Activated CD8-positive, alpha-beta memory T cell treated with anti-CD3 and anti-CD28 coated beads for 48 hours (primary cell): Measurements from ENCODE around the gene EGFL7.

ENCODE experiments used
- DNase-seq, 3 experiments: peaks; one replicate each; pipeline ENCODE4 v3.0.0-alpha.2; 2020; ENCODE audit warnings: low read depth in 2 of 3, low spot score in 2 of 3

Gene EGFL7

GRCh38 chr9:136671646-136672430 lies 9.1 kb downstream of the EGFL7 start:
- DNase-seq, result peak in 1 of 3 experiments; percentile 32

GRCh38 chr9:136672431-136673087 lies 9.8 kb downstream of the EGFL7 start:
- DNase-seq, result no peak

GRCh38 chr9:136673088-136673974 lies 10.6 kb downstream of the EGFL7 start:
- no peak for DNase-seq

GRCh38 chr9:136673975-136674785 lies 11.5 kb downstream of the EGFL7 start:
- DNase-seq, result no peak

- DNase-seq, result no peak
Measured at GRCh38 chr9:136674786-136675349, 12.2 kb downstream of the EGFL7 start.

- DNase-seq, result no peak
Measured at GRCh38 chr9:136675477-136676296, 13.0 kb downstream of the EGFL7 start.

- DNase-seq, result no peak
Measured at GRCh38 chr9:136676297-136676794, 13.6 kb downstream of the EGFL7 start.

- no peak for DNase-seq
Measured at GRCh38 chr9:136676920-136677686, 14.4 kb downstream of the EGFL7 start.

- DNase-seq, result no peak
Measured at GRCh38 chr9:136678034-136678433, 15.3 kb downstream of the EGFL7 start.

- no peak for DNase-seq
Measured at GRCh38 chr9:136678624-136679023, 15.9 kb downstream of the EGFL7 start.

- DNase-seq, result no peak
Measured at GRCh38 chr9:136679431-136679941, 16.8 kb downstream of the EGFL7 start.

GRCh38 chr9:136681029-136681428 lies 18.3 kb downstream of the EGFL7 start:
- no peak for DNase-seq

- DNase-seq, result no peak
Measured at GRCh38 chr9:136681945-136682699, 19.4 kb downstream of the EGFL7 start.

GRCh38 chr9:136682710-136683109 lies 20.0 kb downstream of the EGFL7 start:
- DNase-seq, result no peak

GRCh38 chr9:136683173-136683745 lies 20.5 kb downstream of the EGFL7 start:
- no peak for DNase-seq

- DNase-seq, result no peak
Measured at GRCh38 chr9:136683755-136684154, 21.0 kb downstream of the EGFL7 start.

GRCh38 chr9:136684339-136684738 lies 21.6 kb downstream of the EGFL7 start:
- no peak for DNase-seq
